Fibroblast of the aortic adventitia (primary cell): ENCODE data around the gene CHRNA3. TPM values are rescaled to one million over a fixed set of nuclear protein-coding genes. Genes with fewer than 3 reads are reported as not detected.

Experiments
- DNase-seq: peaks from one replicate; pipeline ENCODE4 v3.0.0-alpha.2; 2010; ENCODE audit warnings: low read depth
- H3K4me3 ChIP-seq: 2 replicates; pipeline ENCODE4 v1.5.1; 2011; ENCODE audit warnings: low read depth, mild to moderate bottlenecking, control low read depth, low read length, moderate library complexity
- CTCF ChIP-seq: IDR thresholded peaks from 2 replicates; pipeline ENCODE4 v1.5.1; 2011; ENCODE audit warnings: mild to moderate bottlenecking, low read length, control low read depth, inconsistent platforms; ENCODE audit not compliant: insufficient read depth
- total RNA-seq: library from RNA; depleted of rRNA; stranded (reverse); fragments of >200 nt; gene quantifications from 2 replicates; pipeline ENCODE4 v1.2.3, GENCODE V29; 2012; ENCODE audit warnings: low replicate concordance

The CHRNA3 gene
- total RNA-seq, 1 donor = under 0.01 TPM

GRCh38 chr15:78637776-78638435, 17.1 kb upstream of the CHRNA3 start:
- H3K4me3 ChIP-seq = no peak overlapping the region
- no peak for TF ChIP-seq CTCF
- no peak for DNase-seq

- no peak for TF ChIP-seq CTCF
- no peak for DNase-seq
Observed at GRCh38 chr15:78636378-78636859, 15.6 kb upstream of the CHRNA3 start.

GRCh38 chr15:78635346-78635745, 14.6 kb upstream of the CHRNA3 start:
- no peak for DNase-seq
- no peak for TF ChIP-seq CTCF
- H3K4me3 ChIP-seq = no peak overlapping the region

More at GRCh38 chr15:78636378-78636859, 15.6 kb upstream of the CHRNA3 start:
- H3K4me3 ChIP-seq = no peak overlapping the region

- no peak overlapping the region for H3K4me3 ChIP-seq
- no peak for TF ChIP-seq CTCF
- DNase-seq = no peak
Observed at GRCh38 chr15:78634210-78635145, 13.7 kb upstream of the CHRNA3 start.

GRCh38 chr15:78633348-78633747, 12.6 kb upstream of the CHRNA3 start:
- TF ChIP-seq CTCF = no peak
- no peak for DNase-seq

GRCh38 chr15:78630886-78631633, 10.3 kb upstream of the CHRNA3 start:
- no peak overlapping the region for H3K4me3 ChIP-seq
- DNase-seq = no peak
- TF ChIP-seq CTCF = no peak

More at GRCh38 chr15:78633348-78633747, 12.6 kb upstream of the CHRNA3 start:
- H3K4me3 ChIP-seq = no peak overlapping the region
